KMS-11 (cell line): ENCODE measurements around the gene CEBPZOS.

Experiments
- H2AFZ ChIP-seq: fragments of 200-600 bp; sonication (generic); 2 replicates; pipeline ENCODE4 v1.6.1; 2016; ENCODE audit warnings: antibody characterized with exemption, mixed run types, low read depth
- H3K27ac ChIP-seq: fragments of 200-600 bp; sonication (generic); 2 replicates; pipeline ENCODE4 v1.6.1; 2016; ENCODE audit warnings: mild to moderate bottlenecking, mixed run types
- H3K27me3 ChIP-seq: fragments of 200-600 bp; sonication (generic); 2 replicates; pipeline ENCODE4 v1.6.1; 2017; ENCODE audit warnings: mild to moderate bottlenecking, low read depth, mixed run types, moderate library complexity; ENCODE audit not compliant: insufficient read depth
- H3K36me3 ChIP-seq: fragments of 200-600 bp; sonication (generic); 2 replicates; pipeline ENCODE4 v1.6.1; 2017; ENCODE audit warnings: mild to moderate bottlenecking, mixed run types; ENCODE audit not compliant: insufficient read depth
- H3K4me1 ChIP-seq: fragments of 200-600 bp; sonication (generic); 2 replicates; pipeline ENCODE4 v1.6.1; 2016; ENCODE audit warnings: mild to moderate bottlenecking, low read depth, mixed run types; ENCODE audit not compliant: poor library complexity, severe bottlenecking
- H3K4me2 ChIP-seq: fragments of 200-600 bp; sonication (generic); 2 replicates; pipeline ENCODE4 v1.7.0; 2016; ENCODE audit warnings: mild to moderate bottlenecking, mixed run types
- H3K4me3 ChIP-seq: fragments of 200-600 bp; sonication (generic); IDR thresholded peaks from 2 replicates; pipeline ENCODE4 v1.6.1; 2017; ENCODE audit warnings: low read depth, low read length, mixed read lengths; ENCODE audit not compliant: insufficient read depth
- H3K79me2 ChIP-seq: fragments of 200-600 bp; sonication (generic); 2 replicates; pipeline ENCODE4 v1.6.1; 2016; ENCODE audit warnings: low read depth, mixed run types; ENCODE audit not compliant: insufficient read depth
- H3K9ac ChIP-seq: fragments of 200-600 bp; sonication (generic); 2 replicates; pipeline ENCODE4 v1.6.1; 2016; ENCODE audit warnings: mild to moderate bottlenecking, mixed run types
- H4K20me1 ChIP-seq: fragments of 200-600 bp; sonication (generic); 2 replicates; pipeline ENCODE4 v1.6.1; 2016; ENCODE audit warnings: mild to moderate bottlenecking, mixed run types; ENCODE audit not compliant: insufficient read depth
- CTCF ChIP-seq: fragments of 200-600 bp; sonication (generic); conservative IDR thresholded peaks from 2 replicates; pipeline ENCODE4 v1.6.1; 2017; ENCODE audit warnings: low read depth, mild to moderate bottlenecking, antibody characterized with exemption, low read length, moderate library complexity, mixed read lengths

CEBPZOS gene

GRCh38 chr2:37244755-37245154, 48.5 kb downstream of the CEBPZOS start:
- Histone ChIP-seq H3K27ac (no peak overlapping the region), H3K4me2 (no peak overlapping the region), H3K79me2 (no peaks in the 10 kb centered on the region), H3K9ac (no peak overlapping the region), H3K4me1 (peaks cover 10% of the 10 kb centered on the region), H4K20me1 (no peaks in the 10 kb centered on the region), H3K4me3 (no peak overlapping the region), H3K36me3 (0 out of 2 replicates have a peak, but pooled peaks cover 10% of the 10 kb centered on the region), H2AFZ (no peak overlapping the region), H3K27me3 (no peaks in the 10 kb centered on the region)
- TF ChIP-seq CTCF = no peak

GRCh38 chr2:37246205-37246604, 49.9 kb downstream of the CEBPZOS start:
- Histone ChIP-seq H3K4me2 (no peak overlapping the region), H3K36me3 (peaks cover 19% of the 10 kb centered on the region; the same call in 1 of the 2 replicates), H3K27me3 (no peaks in the 10 kb centered on the region), H4K20me1 (0 out of 2 replicates have a peak, but pooled peaks cover 2% of the 10 kb centered on the region), H3K4me1 (peaks cover 10% of the 10 kb centered on the region), H3K4me3 (no peak overlapping the region), H3K79me2 (no peaks in the 10 kb centered on the region), H2AFZ (no peak overlapping the region), H3K27ac (no peak overlapping the region), H3K9ac (no peak overlapping the region)
- TF ChIP-seq CTCF = no peak

- Histone ChIP-seq H3K4me3 (no peak overlapping the region), H2AFZ (no peak overlapping the region), H3K27me3 (no peaks in the 10 kb centered on the region), H3K9ac (no peak overlapping the region), H3K36me3 (peaks cover 46% of the 10 kb centered on the region), H3K4me2 (no peak overlapping the region), H4K20me1 (peaks cover 14% of the 10 kb centered on the region), H3K4me1 (no peaks in the 10 kb centered on the region), H3K79me2 (no peaks in the 10 kb centered on the region), H3K27ac (no peak overlapping the region)
- TF ChIP-seq CTCF = no peak
These were observed 54.8 kb downstream of the CEBPZOS start for GRCh38 chr2:37250869-37251740.
